Caco-2 (cell line): ENCODE measurements around the gene TNS4. TPM values are rescaled to one million over a fixed set of nuclear protein-coding genes. Genes with fewer than 3 reads are reported as not detected.

Source experiments
- BruUV-seq: library from RNA; stranded (reverse); fragments of 400-500 nt; replicated peaks from 2 replicates; lab custom pipeline; 2021; lab: Mats Ljungman, UMichigan
- CTCF ChIA-PET: fragments of 300-600 bp; sonication (Branson Sonifier 250); formaldehyde crosslinking; loops from one replicate; lab custom pipeline; 2022; ENCODE audit warnings: antibody characterized with exemption; lab: Charles Lee
- POLR2A ChIA-PET: fragments of 300-600 bp; sonication (Branson Sonifier 250); formaldehyde crosslinking; loops from one replicate; lab custom pipeline; 2022; ENCODE audit warnings: antibody characterized with exemption; lab: Charles Lee
- DNase-seq, 2 experiments: peaks; one replicate each; pipeline versions ENCODE4 v3.0.0 to v3.0.0-alpha.2; 2020 to 2022
- H3K27me3 ChIP-seq: replicated peaks from 2 replicates; pipeline ENCODE4 v1.6.0; 2011; ENCODE audit warnings: low read length; ENCODE audit not compliant: control insufficient read depth, insufficient read depth
- H3K36me3 ChIP-seq: 2 replicates; pipeline ENCODE4 v1.5.1; 2011; ENCODE audit warnings: low read length; ENCODE audit not compliant: control insufficient read depth, insufficient read depth
- H3K4me1 ChIP-seq: fragments of 250-450 bp; sonication (Bioruptor Pico); 2 replicates; pipeline ENCODE4 v1.5.1; 2020; ENCODE audit warnings: mild to moderate bottlenecking
- H3K4me3 ChIP-seq: 2 replicates; pipeline ENCODE4 v1.5.1; 2011; ENCODE audit warnings: low read depth, mild to moderate bottlenecking, control low read depth, low read length
- H3K9me3 ChIP-seq: fragments of 250-450 bp; sonication (Bioruptor Pico); 2 replicates; pipeline ENCODE4 v1.5.1; 2020; ENCODE audit warnings: mild to moderate bottlenecking, moderate library complexity
- H3K27ac Mint-ChIP-seq: one replicate; pipeline ENCODE4 v1.8.0; 2022; ENCODE audit warnings: mixed read lengths; ENCODE audit not compliant: unreplicated experiment
- H3K27me3 Mint-ChIP-seq: one replicate; pipeline ENCODE4 v1.8.0; 2022; ENCODE audit warnings: mixed read lengths; ENCODE audit not compliant: insufficient read depth, unreplicated experiment
- H3K36me3 Mint-ChIP-seq: one replicate; pipeline ENCODE4 v1.8.0; 2022; ENCODE audit warnings: mild to moderate bottlenecking, mixed read lengths; ENCODE audit not compliant: insufficient read depth, unreplicated experiment
- H3K4me1 Mint-ChIP-seq: one replicate; pipeline ENCODE4 v1.8.0; 2022; ENCODE audit warnings: low read depth, mixed read lengths; ENCODE audit not compliant: unreplicated experiment
- H3K4me3 Mint-ChIP-seq: one replicate; pipeline ENCODE4 v1.8.0; 2022; ENCODE audit warnings: mild to moderate bottlenecking, moderate library complexity, mixed read lengths; ENCODE audit not compliant: unreplicated experiment
- H3K9me3 Mint-ChIP-seq: one replicate; pipeline ENCODE4 v1.8.0; 2022; ENCODE audit warnings: mixed read lengths; ENCODE audit not compliant: unreplicated experiment
- intact Hi-C: fragments of 100-400 bp; cut with micrococcal nuclease; formaldehyde crosslinking; loops from one replicate; pipeline ENCODE4 v1.10.0; 2022; ENCODE audit not compliant: unreplicated experiment
- total RNA-seq: library from RNA; stranded (reverse); gene quantifications from 2 replicates; pipeline ENCODE4 v1.2.3, GENCODE V29; 2022
- TF ChIP-seq, protein P1 (sequence below), 2 experiments: fragments of 200-600 bp in 1 of 2; IDR thresholded peaks; 1 replicate in 1 of 2; 2 replicates in 1 of 2; pipeline versions ENCODE4 v1.5.1 to v1.8.0; 2011 to 2022; ENCODE audit warnings: antibody characterized with exemption in 1 of 2, control low read depth in 1 of 2, inconsistent platforms in 1 of 2, low read depth in 1 of 2, low read length in 1 of 2, mild to moderate bottlenecking in 1 of 2, moderate library complexity in 1 of 2; ENCODE audit not compliant: insufficient read depth in 1 of 2, severe bottlenecking in 1 of 2, unreplicated experiment in 1 of 2

Gene TNS4
- total RNA-seq, 1 experiment from 2014 or later = not detected

DNA sequence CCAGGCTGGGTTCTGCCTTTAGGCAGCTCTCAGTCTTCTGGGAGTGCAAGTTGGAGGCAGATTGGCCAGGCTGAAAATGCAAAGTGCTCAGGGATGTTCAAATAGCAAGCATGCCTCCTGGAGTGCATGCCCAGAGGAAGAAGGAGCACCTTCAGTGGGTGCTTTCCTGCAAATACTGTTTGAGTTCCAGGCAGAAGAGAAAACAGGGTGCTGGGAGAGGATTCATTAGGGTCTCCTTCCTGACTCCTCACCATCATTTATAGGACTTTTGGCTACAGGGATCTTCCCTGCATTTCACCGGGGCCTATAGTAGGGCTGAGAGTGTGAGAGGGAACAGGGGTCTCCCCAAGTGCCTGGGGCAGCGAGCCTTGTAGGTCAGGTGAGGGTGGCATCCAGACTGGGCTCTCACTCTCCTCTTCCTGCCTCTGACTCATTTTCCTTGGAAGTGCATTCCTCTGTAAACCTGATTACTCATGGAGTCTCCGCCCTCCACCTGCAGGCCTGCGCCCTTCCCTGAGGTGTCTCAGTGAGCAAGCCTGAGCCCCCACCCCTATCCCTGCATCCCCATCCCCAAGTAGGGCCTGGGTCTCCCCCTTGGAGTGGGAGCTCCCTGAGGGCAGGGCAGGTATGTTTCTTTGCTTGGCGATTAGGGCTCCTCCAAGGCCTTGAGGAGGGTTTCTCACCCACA lies 17.1 kb upstream of the TNS4 start:
- Mint-ChIP-seq H3K36me3 (no peaks in the 10 kb centered on the region), H3K4me3 (no peak overlapping the region), H3K27me3 (no peaks in the 10 kb centered on the region), H3K27ac (no peak overlapping the region), H3K4me1 (peaks cover 15% of the 10 kb centered on the region), H3K9me3 (peaks cover 6% of the 10 kb centered on the region)
- DNase-seq = peak; percentile 26 to 59
- TF ChIP-seq, protein P1, sequence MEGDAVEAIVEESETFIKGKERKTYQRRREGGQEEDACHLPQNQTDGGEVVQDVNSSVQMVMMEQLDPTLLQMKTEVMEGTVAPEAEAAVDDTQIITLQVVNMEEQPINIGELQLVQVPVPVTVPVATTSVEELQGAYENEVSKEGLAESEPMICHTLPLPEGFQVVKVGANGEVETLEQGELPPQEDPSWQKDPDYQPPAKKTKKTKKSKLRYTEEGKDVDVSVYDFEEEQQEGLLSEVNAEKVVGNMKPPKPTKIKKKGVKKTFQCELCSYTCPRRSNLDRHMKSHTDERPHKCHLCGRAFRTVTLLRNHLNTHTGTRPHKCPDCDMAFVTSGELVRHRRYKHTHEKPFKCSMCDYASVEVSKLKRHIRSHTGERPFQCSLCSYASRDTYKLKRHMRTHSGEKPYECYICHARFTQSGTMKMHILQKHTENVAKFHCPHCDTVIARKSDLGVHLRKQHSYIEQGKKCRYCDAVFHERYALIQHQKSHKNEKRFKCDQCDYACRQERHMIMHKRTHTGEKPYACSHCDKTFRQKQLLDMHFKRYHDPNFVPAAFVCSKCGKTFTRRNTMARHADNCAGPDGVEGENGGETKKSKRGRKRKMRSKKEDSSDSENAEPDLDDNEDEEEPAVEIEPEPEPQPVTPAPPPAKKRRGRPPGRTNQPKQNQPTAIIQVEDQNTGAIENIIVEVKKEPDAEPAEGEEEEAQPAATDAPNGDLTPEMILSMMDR (IDR thresholded peaks at IDR 0.05; ENCODE audit: insufficient read depth in 1 of 2, low read depth in 1 of 2, low read length in 1 of 2, severe bottlenecking in 1 of 2, unreplicated experiment in 1 of 2) = no peak
- intact Hi-C loops = no loop called here
- no peaks in the 10 kb centered on the region for H3K36me3 ChIP-seq
- H3K9me3 ChIP-seq = no peaks in the 10 kb centered on the region
- H3K4me1 ChIP-seq = peaks cover 37% of the 10 kb centered on the region
- H3K4me3 ChIP-seq = no peak overlapping the region
- ChIA-PET POLR2A (no interaction called here), CTCF (no interaction called here)
- H3K27me3 ChIP-seq = no peaks in the 10 kb centered on the region; the same call in 1 of the 2 replicates
- BruUV-seq = no TSS peak

DNA sequence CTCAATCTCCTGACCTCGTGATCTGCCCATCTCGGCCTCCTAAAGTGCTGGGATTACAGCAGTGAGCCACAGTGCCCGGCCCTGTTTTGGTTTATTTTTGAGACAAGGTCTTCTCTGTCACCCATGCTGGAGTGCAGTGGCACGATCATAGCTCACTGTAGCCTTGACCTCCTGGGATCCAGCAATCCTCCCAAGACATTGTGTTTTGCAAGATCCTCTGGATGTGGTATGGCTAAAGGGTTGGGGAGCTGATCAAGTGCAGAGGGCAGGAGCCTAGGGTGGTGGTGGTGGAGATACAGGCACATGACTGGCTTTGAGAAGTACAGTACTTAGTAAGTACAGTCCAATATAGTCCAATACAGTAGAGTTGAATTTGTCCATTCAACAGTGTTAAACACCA lies 16.6 kb upstream of the TNS4 start:
- POLR2A ChIA-PET = no interaction called here
- Histone ChIP-seq H3K27me3 (no peaks in the 10 kb centered on the region; the same call in 1 of the 2 replicates), H3K4me3 (no peak overlapping the region), H3K9me3 (no peaks in the 10 kb centered on the region), H3K4me1 (peaks cover 37% of the 10 kb centered on the region), H3K36me3 (no peaks in the 10 kb centered on the region)
- Mint-ChIP-seq H3K36me3 (no peaks in the 10 kb centered on the region), H3K4me1 (peaks cover 15% of the 10 kb centered on the region), H3K27ac (no peak overlapping the region), H3K4me3 (no peak overlapping the region), H3K9me3 (peaks cover under 1% of the 10 kb centered on the region), H3K27me3 (no peaks in the 10 kb centered on the region)
- TF ChIP-seq, protein P1 (IDR thresholded peaks at IDR 0.05; ENCODE audit: insufficient read depth in 1 of 2, low read depth in 1 of 2, low read length in 1 of 2, severe bottlenecking in 1 of 2, unreplicated experiment in 1 of 2) = no peak
- no TSS peak for BruUV-seq
- CTCF ChIA-PET = no interaction called here
- DNase-seq = no peak
- intact Hi-C loops = no loop called here

DNA sequence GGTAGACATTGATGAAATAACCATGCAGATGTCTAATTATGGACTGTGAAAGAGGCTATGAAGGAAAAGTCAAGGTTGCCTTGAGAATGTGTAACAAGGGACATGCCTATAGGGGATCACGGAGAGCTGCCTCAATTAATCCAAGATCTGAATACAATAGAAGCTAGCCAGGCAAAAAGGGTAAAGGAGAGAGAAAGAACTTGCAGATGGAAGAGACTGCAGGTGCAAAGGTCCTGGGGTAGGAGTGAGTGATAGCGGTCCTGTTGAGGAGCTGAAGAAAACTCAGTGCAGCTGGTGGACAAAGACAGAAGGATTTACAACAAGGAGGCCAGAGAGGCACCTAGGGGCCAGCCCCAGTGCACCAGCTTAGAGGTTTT lies 15.9 kb upstream of the TNS4 start:
- intact Hi-C loops = no loop called here
- Mint-ChIP-seq H3K27ac (peak overlapping the region; percentile 5), H3K27me3 (no peaks in the 10 kb centered on the region), H3K9me3 (no peaks in the 10 kb centered on the region), H3K36me3 (no peaks in the 10 kb centered on the region), H3K4me1 (peaks cover 15% of the 10 kb centered on the region), H3K4me3 (no peak overlapping the region)
- TF ChIP-seq, protein P1 (IDR thresholded peaks at IDR 0.05; ENCODE audit: insufficient read depth in 1 of 2, low read depth in 1 of 2, low read length in 1 of 2, severe bottlenecking in 1 of 2, unreplicated experiment in 1 of 2) = no peak
- Histone ChIP-seq H3K27me3 (no peaks in the 10 kb centered on the region; the same call in 1 of the 2 replicates), H3K4me3 (no peak overlapping the region), H3K4me1 (peaks cover 38% of the 10 kb centered on the region), H3K9me3 (no peaks in the 10 kb centered on the region), H3K36me3 (no peaks in the 10 kb centered on the region)
- POLR2A ChIA-PET = no interaction called here
- CTCF ChIA-PET = interaction anchor here (1.0 kb wide), 1 partner anchor 16 kb away, joined by 4 read pairs; no protein-coding TSS in a partner anchor
- BruUV-seq = no TSS peak
- DNase-seq = no peak
